Colonic mucosa (tissue), 4 donors: Measurements from ENCODE around the gene NUP37. TPM values are rescaled to one million over a fixed set of nuclear protein-coding genes. Genes with fewer than 3 reads are reported as not detected.

Source experiments
- DNase-seq: peaks from one replicate; pipeline ENCODE4 v3.0.0-alpha.2; 2020
- H3K27ac ChIP-seq: fragments of 200-600 bp; one replicate; pipeline ENCODE4 v1.8.0; 2021
- H3K27me3 ChIP-seq: fragments of 200-600 bp; one replicate; pipeline ENCODE4 v1.8.0; 2021
- H3K36me3 ChIP-seq: fragments of 200-600 bp; one replicate; pipeline ENCODE4 v1.8.0; 2021
- H3K4me1 ChIP-seq: fragments of 200-600 bp; one replicate; pipeline ENCODE4 v1.8.0; 2021; ENCODE audit warnings: mild to moderate bottlenecking
- H3K4me3 ChIP-seq: fragments of 200-600 bp; one replicate; pipeline ENCODE4 v1.8.0; 2021
- H3K9ac ChIP-seq, 2 donors: one replicate each; pipeline ENCODE4 v1.7.0; 2013; ENCODE audit warnings: control low read depth in 2 of 2, low read depth in 2 of 2, low read length in 2 of 2
- H3K9me3 ChIP-seq: fragments of 200-600 bp; one replicate; pipeline ENCODE4 v1.8.0; 2021
- intact Hi-C: fragments of 100-400 bp; cut with DNase I; formaldehyde crosslinking; loops from one replicate; pipeline ENCODE4 v1.14.1; 2022
- total RNA-seq, 2 donors: library from RNA; stranded (reverse); fragmentation: NEBNext Ultra II Directional in 1 of 2; extraction: Animal tissue kit (Norgen Biotek cat#: 25700) in 1 of 2; gene quantifications; one replicate each; pipeline ENCODE4 v1.2.1, GENCODE V29; 2021
- TF ChIP-seq, protein P1 (sequence below): fragments of 200-600 bp; IDR thresholded peaks from one replicate; pipeline ENCODE4 v1.8.0; 2022; ENCODE audit warnings: antibody characterized with exemption, mild to moderate bottlenecking
- donor health status: healthy.
- donor health status: DM: no; HTN: no; CAD: no.
- donor health status: DM: no; HTN: no; CAD: no.

NUP37 gene
- total RNA-seq, 2 donors from 2014 or later = 25.6 to 49.9 TPM

DNA sequence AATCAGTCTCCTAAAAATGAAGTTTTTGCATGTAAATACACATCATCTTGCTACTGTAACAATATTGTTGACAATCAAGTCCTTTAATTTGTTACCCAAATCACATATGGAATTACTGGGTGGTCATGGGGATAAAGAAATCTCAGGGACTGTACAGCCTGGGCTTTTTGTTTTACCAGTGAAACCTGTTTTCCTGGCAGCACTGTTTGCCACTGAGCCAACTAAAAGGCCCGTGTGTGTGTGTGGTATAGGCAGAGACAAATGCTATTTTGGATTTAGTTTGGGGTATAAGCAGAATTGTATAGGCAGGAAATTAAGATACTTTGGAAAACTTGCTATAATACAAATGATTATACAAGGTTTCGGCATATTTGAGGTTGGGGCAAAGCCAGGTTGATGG is 5.7 kb downstream of the NUP37 start:
- no peaks in the 10 kb centered on the region for H3K36me3 ChIP-seq
- peaks cover 4% of the 10 kb centered on the region for H3K4me1 ChIP-seq
- no peak overlapping the region for H3K27ac ChIP-seq
- H3K4me3 ChIP-seq = no peak overlapping the region
- no peaks in the 10 kb centered on the region for H3K27me3 ChIP-seq
- intact Hi-C loops = no loop called here
- TF ChIP-seq, protein P1, sequence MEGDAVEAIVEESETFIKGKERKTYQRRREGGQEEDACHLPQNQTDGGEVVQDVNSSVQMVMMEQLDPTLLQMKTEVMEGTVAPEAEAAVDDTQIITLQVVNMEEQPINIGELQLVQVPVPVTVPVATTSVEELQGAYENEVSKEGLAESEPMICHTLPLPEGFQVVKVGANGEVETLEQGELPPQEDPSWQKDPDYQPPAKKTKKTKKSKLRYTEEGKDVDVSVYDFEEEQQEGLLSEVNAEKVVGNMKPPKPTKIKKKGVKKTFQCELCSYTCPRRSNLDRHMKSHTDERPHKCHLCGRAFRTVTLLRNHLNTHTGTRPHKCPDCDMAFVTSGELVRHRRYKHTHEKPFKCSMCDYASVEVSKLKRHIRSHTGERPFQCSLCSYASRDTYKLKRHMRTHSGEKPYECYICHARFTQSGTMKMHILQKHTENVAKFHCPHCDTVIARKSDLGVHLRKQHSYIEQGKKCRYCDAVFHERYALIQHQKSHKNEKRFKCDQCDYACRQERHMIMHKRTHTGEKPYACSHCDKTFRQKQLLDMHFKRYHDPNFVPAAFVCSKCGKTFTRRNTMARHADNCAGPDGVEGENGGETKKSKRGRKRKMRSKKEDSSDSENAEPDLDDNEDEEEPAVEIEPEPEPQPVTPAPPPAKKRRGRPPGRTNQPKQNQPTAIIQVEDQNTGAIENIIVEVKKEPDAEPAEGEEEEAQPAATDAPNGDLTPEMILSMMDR = no peak
- H3K9ac ChIP-seq = no peak overlapping the region
- DNase-seq = no peak
- no peaks in the 10 kb centered on the region for H3K9me3 ChIP-seq

DNA sequence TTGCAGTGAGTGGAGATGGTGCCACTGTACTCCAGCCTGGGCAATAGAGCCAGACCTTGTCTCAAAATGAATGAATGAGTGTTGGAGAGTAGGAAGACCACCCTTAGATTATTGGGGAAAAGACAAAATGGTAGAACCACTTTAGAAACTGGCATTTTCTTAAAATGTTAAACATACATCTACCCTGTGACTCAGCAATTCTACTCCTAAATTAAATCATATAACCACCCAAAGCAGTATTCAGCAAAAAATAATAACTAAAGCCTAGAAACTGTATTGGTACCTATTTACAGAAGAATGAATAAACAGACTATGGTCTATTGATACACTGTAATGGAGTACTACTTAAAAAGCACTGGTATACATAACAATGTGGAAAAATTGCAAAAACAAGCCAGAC is 9.1 kb downstream of the NUP37 start:
- H3K4me3 ChIP-seq = no peak overlapping the region
- H3K27me3 ChIP-seq = no peaks in the 10 kb centered on the region
- DNase-seq = no peak
- no peaks in the 10 kb centered on the region for H3K4me1 ChIP-seq
- H3K27ac ChIP-seq = no peak overlapping the region
- H3K9ac ChIP-seq = no peak overlapping the region
- intact Hi-C loops = no loop called here
- no peaks in the 10 kb centered on the region for H3K9me3 ChIP-seq
- TF ChIP-seq, protein P1 = no peak
- no peaks in the 10 kb centered on the region for H3K36me3 ChIP-seq

DNA sequence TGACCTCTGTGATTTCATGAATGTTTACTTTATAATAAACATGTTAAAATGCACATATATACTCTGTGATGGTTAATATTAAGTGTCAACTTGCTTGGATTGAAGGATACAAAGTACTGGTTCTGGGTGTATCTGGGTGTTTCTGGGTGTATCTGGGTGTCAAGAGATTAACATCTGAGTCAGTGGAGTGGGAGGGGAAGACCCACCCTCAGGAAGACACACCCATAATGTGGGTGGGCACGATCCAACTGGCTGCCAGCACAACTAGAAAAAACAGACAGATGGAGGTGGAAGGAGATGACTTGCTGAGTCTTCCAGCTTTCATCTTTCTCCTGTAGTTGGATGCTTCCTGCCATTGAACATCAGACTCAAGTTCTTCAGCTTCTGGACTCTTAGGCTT is 11.9 kb downstream of the NUP37 start:
- H3K4me3 ChIP-seq = no peak overlapping the region
- no peak overlapping the region for H3K9ac ChIP-seq
- H3K27ac ChIP-seq = no peak overlapping the region
- TF ChIP-seq, protein P1 = no peak
- no peaks in the 10 kb centered on the region for H3K27me3 ChIP-seq
- H3K4me1 ChIP-seq = no peaks in the 10 kb centered on the region
- no peaks in the 10 kb centered on the region for H3K36me3 ChIP-seq
- intact Hi-C loops = no loop called here
- no peaks in the 10 kb centered on the region for H3K9me3 ChIP-seq
- DNase-seq = no peak

DNA sequence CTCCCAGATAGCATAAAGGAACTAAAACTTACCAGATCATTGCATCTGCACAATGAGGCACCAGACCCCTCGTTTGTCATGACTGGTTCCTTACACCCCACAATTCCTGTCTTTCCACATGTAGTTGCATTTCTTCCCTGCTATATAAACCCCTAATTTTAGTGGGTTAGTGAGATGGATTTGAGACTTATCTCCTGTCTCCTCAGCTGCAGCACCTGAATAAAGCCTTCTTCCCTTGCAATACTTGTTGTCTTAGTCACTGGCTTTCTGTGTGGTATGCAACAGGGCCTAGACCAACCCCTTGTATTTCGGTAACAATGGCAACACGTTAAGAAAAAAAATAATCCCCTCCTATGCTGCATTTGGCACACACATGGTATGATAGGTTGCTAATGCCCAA is 13.0 kb downstream of the NUP37 start:
- Histone ChIP-seq H3K9ac (no peak overlapping the region), H3K36me3 (no peaks in the 10 kb centered on the region), H3K9me3 (no peaks in the 10 kb centered on the region), H3K4me3 (no peak overlapping the region), H3K27me3 (no peaks in the 10 kb centered on the region), H3K27ac (no peak overlapping the region), H3K4me1 (no peaks in the 10 kb centered on the region)
- intact Hi-C loops = no loop called here
- DNase-seq = no peak
- TF ChIP-seq, protein P1 = no peak

DNA sequence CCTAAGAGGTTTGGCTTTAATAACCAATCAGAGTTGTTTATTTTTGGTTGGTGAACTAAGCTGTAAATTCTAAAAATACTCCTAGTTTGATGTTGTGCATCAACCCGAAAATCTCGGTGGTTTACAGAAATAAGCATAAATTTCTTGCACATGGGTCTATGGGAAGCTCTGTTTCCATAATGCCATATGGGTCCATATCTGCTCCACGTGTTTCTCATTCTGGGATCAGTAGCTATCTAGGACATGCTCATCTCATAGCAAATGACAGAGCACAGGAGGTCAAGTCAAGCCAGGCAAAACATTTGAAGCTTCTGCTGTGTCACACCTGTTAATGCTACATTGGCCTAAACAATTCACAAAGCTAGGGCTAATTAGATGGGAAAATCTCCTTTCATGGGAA is 23.1 kb downstream of the NUP37 start:
- Histone ChIP-seq H3K4me3 (no peak overlapping the region), H3K27me3 (no peaks in the 10 kb centered on the region), H3K27ac (no peak overlapping the region), H3K9ac (no peak overlapping the region), H3K9me3 (no peaks in the 10 kb centered on the region), H3K4me1 (no peaks in the 10 kb centered on the region), H3K36me3 (no peaks in the 10 kb centered on the region)
- no peak for DNase-seq
- intact Hi-C loops = no loop called here
- TF ChIP-seq, protein P1 = no peak
